Measurements from ENCODE around the gene PTAR1.

Gene PTAR1

GRCh38 chr9:69745716-69746437 lies 13.9 kb downstream of the PTAR1 start (continued):
- TF ChIP-seq, protein P1, sequence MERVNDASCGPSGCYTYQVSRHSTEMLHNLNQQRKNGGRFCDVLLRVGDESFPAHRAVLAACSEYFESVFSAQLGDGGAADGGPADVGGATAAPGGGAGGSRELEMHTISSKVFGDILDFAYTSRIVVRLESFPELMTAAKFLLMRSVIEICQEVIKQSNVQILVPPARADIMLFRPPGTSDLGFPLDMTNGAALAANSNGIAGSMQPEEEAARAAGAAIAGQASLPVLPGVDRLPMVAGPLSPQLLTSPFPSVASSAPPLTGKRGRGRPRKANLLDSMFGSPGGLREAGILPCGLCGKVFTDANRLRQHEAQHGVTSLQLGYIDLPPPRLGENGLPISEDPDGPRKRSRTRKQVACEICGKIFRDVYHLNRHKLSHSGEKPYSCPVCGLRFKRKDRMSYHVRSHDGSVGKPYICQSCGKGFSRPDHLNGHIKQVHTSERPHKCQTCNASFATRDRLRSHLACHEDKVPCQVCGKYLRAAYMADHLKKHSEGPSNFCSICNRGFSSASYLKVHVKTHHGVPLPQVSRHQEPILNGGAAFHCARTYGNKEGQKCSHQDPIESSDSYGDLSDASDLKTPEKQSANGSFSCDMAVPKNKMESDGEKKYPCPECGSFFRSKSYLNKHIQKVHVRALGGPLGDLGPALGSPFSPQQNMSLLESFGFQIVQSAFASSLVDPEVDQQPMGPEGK (CRISPR knock-in tag; IDR thresholded peaks at IDR 0.05; ENCODE audit: borderline replicate concordance): no peak

DNA sequence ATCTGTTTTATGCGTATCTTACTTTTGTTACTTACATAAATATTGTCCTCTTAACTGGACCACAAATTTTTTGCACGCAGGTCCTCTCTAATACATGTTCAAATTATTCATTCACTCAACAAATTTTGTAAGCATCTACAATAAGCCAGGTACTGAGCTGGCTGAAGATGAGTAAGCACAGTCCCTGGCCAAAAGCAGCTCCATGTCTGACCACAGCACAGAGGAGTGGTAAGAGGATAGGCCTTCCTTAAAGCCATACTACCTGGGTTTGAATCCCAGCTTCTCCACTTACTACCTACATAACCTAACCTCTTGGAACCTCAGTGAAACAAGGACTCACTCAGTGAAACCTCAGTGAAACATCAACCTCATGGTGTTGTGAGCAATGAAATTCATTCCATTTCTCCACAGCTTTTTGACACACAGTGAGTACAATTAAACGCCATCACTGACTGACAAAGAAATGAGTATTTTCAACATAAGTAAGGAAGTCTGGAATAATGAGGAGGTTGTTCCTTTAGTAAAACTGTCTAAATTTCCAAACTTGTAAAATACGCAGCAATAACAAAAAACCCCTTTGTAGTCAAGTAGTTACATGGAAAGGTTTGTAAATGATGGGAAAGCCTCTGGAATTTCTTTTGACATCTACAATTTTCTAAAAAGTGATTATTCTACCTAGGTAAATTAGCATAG lies 15.0 kb downstream of the PTAR1 start:
- TF ChIP-seq SNAI2 (CRISPR knock-in tag; IDR thresholded peaks at IDR 0.05) (no peak), ZFP30 (CRISPR knock-in tag; IDR thresholded peaks at IDR 0.05) (no peak), TOX (CRISPR knock-in tag; IDR thresholded peaks at IDR 0.05; ENCODE audit: borderline replicate concordance) (no peak), ZFP3 (CRISPR knock-in tag; IDR thresholded peaks at IDR 0.05) (no peak), TSHZ2 (CRISPR knock-in tag; IDR thresholded peaks at IDR 0.05) (no peak), ZNF565 (CRISPR knock-in tag; conservative IDR thresholded peaks at IDR 0.05; ENCODE audit: low read depth) (no peak), PPARA (CRISPR knock-in tag; IDR thresholded peaks at IDR 0.05; ENCODE audit: borderline replicate concordance) (no peak), CSDC2 (CRISPR knock-in tag; IDR thresholded peaks at IDR 0.05) (no peak), CSRNP3 (CRISPR knock-in tag; IDR thresholded peaks at IDR 0.05) (no peak), CREB5 (CRISPR knock-in tag; IDR thresholded peaks at IDR 0.05; ENCODE audit: low read depth) (no peak), ESRRG (CRISPR knock-in tag; IDR thresholded peaks at IDR 0.05) (no peak), ZNF8 (CRISPR knock-in tag; IDR thresholded peaks at IDR 0.05) (no peak), ISL1 (CRISPR knock-in tag; IDR thresholded peaks at IDR 0.05) (no peak), ARNTL (CRISPR knock-in tag; IDR thresholded peaks at IDR 0.05; ENCODE audit: borderline replicate concordance, low read depth) (no peak), OSR1 (CRISPR knock-in tag; IDR thresholded peaks at IDR 0.05) (no peak), TCF4 (CRISPR knock-in tag; IDR thresholded peaks at IDR 0.05; ENCODE audit: borderline replicate concordance) (no peak), ZC3H10 (CRISPR knock-in tag; IDR thresholded peaks at IDR 0.05) (no peak)
- TF ChIP-seq, protein P1 (CRISPR knock-in tag; IDR thresholded peaks at IDR 0.05; ENCODE audit: borderline replicate concordance): no peak
- TF ChIP-seq, protein P2, sequence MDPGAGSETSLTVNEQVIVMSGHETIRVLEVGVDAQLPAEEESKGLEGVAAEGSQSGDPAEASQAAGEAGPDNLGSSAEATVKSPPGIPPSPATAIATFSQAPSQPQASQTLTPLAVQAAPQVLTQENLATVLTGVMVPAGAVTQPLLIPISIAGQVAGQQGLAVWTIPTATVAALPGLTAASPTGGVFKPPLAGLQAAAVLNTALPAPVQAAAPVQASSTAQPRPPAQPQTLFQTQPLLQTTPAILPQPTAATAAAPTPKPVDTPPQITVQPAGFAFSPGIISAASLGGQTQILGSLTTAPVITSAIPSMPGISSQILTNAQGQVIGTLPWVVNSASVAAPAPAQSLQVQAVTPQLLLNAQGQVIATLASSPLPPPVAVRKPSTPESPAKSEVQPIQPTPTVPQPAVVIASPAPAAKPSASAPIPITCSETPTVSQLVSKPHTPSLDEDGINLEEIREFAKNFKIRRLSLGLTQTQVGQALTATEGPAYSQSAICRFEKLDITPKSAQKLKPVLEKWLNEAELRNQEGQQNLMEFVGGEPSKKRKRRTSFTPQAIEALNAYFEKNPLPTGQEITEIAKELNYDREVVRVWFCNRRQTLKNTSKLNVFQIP (CRISPR knock-in tag; IDR thresholded peaks at IDR 0.05; ENCODE audit: borderline replicate concordance, low read depth): no peak
- ATAC-seq: no peak

Data from SK-N-SH treated with all-trans-retinoic acid at 6 μM for 48 hours (cell line).